ENCODE data around the gene RHBDD1.
A peak's percentile ranks its signal among the peaks of the same experiment; 100 is the strongest.

Gene RHBDD1

GRCh38 chr2:226874749-226875148 lies 38.9 kb downstream of the RHBDD1 start:
- no peak for TF ChIP-seq POLR2A (IDR thresholded peaks at IDR 0.05; ENCODE audit: low read depth, low read length)
- no peak for FAIRE-seq
- DNase-seq (ENCODE audit: insufficient read length, low spot score): no peak

GRCh38 chr2:226875438-226876225 lies 39.8 kb downstream of the RHBDD1 start:
- TF ChIP-seq POLR2A (IDR thresholded peaks at IDR 0.05; ENCODE audit: low read depth, low read length): no peak
- no peak for FAIRE-seq
- DNase-seq (ENCODE audit: insufficient read length, low spot score): no peak

GRCh38 chr2:226877491-226877890 lies 41.6 kb downstream of the RHBDD1 start:
- DNase-seq (ENCODE audit: insufficient read length, low spot score) (no peak), FAIRE-seq (no peak)
- no peak for TF ChIP-seq POLR2A (IDR thresholded peaks at IDR 0.05; ENCODE audit: low read depth, low read length)

- FAIRE-seq (no peak), DNase-seq (ENCODE audit: insufficient read length, low spot score) (no peak)
- no peak for TF ChIP-seq POLR2A (IDR thresholded peaks at IDR 0.05; ENCODE audit: low read depth, low read length)
These were observed 45.4 kb downstream of the RHBDD1 start for GRCh38 chr2:226881287-226881686.

- FAIRE-seq (no peak), DNase-seq (ENCODE audit: insufficient read length, low spot score) (no peak)
- no peak for TF ChIP-seq POLR2A (IDR thresholded peaks at IDR 0.05; ENCODE audit: low read depth, low read length)
These were observed 46.8 kb downstream of the RHBDD1 start for GRCh38 chr2:226882606-226883005.

- TF ChIP-seq POLR2A (IDR thresholded peaks at IDR 0.05; ENCODE audit: low read depth, low read length): no peak
- FAIRE-seq (no peak), DNase-seq (ENCODE audit: insufficient read length, low spot score) (no peak)
These were observed 47.5 kb downstream of the RHBDD1 start for GRCh38 chr2:226883296-226883795.

- FAIRE-seq (no peak), DNase-seq (ENCODE audit: insufficient read length, low spot score) (no peak)
- no peak for TF ChIP-seq POLR2A (IDR thresholded peaks at IDR 0.05; ENCODE audit: low read depth, low read length)
These were observed 48.3 kb downstream of the RHBDD1 start for GRCh38 chr2:226884166-226884565.

- TF ChIP-seq POLR2A (IDR thresholded peaks at IDR 0.05; ENCODE audit: low read depth, low read length): no peak
- FAIRE-seq: no peak
- no peak for DNase-seq (ENCODE audit: insufficient read length, low spot score)
These were observed 50.0 kb downstream of the RHBDD1 start for GRCh38 chr2:226885769-226886435.

GRCh38 chr2:226887940-226888339 lies 52.1 kb downstream of the RHBDD1 start:
- FAIRE-seq: no peak
- DNase-seq (ENCODE audit: insufficient read length, low spot score): no peak

GRCh38 chr2:226888378-226888965 lies 52.6 kb downstream of the RHBDD1 start:
- DNase-seq (ENCODE audit: insufficient read length, low spot score) (no peak), FAIRE-seq (no peak)
- no peak for TF ChIP-seq POLR2A (IDR thresholded peaks at IDR 0.05; ENCODE audit: low read depth, low read length)

More at GRCh38 chr2:226887940-226888339, 52.1 kb downstream of the RHBDD1 start:
- no peak for TF ChIP-seq POLR2A (IDR thresholded peaks at IDR 0.05; ENCODE audit: low read depth, low read length)

GRCh38 chr2:226888971-226889370 lies 53.1 kb downstream of the RHBDD1 start:
- no peak for TF ChIP-seq POLR2A (IDR thresholded peaks at IDR 0.05; ENCODE audit: low read depth, low read length)
- FAIRE-seq: no peak
- DNase-seq (ENCODE audit: insufficient read length, low spot score): no peak

- TF ChIP-seq POLR2A (IDR thresholded peaks at IDR 0.05; ENCODE audit: low read depth, low read length): no peak
- FAIRE-seq (no peak), DNase-seq (ENCODE audit: insufficient read length, low spot score) (no peak)
These were observed 54.4 kb downstream of the RHBDD1 start for GRCh38 chr2:226890286-226890685.

- no peak for DNase-seq (ENCODE audit: insufficient read length, low spot score)
- TF ChIP-seq POLR2A (IDR thresholded peaks at IDR 0.05; ENCODE audit: low read depth, low read length): no peak
- FAIRE-seq: peak; percentile 41
These were observed 56.1 kb downstream of the RHBDD1 start for GRCh38 chr2:226891780-226892590.

GRCh38 chr2:226892729-226893128 lies 56.9 kb downstream of the RHBDD1 start:
- no peak for DNase-seq (ENCODE audit: insufficient read length, low spot score)
- TF ChIP-seq POLR2A (IDR thresholded peaks at IDR 0.05; ENCODE audit: low read depth, low read length): no peak
- FAIRE-seq: no peak

Data from H54 (cell line).